Activated CD4-positive, alpha-beta T cell treated with anti-CD3 and anti-CD28 coated beads for 4 hours (primary cell): Measurements from ENCODE around the gene SMOC1.

ENCODE experiments used
- DNase-seq, 2 donors: peaks; one replicate each; pipeline ENCODE4 v3.0.0-alpha.2; 2020

SMOC1 gene, protein sequence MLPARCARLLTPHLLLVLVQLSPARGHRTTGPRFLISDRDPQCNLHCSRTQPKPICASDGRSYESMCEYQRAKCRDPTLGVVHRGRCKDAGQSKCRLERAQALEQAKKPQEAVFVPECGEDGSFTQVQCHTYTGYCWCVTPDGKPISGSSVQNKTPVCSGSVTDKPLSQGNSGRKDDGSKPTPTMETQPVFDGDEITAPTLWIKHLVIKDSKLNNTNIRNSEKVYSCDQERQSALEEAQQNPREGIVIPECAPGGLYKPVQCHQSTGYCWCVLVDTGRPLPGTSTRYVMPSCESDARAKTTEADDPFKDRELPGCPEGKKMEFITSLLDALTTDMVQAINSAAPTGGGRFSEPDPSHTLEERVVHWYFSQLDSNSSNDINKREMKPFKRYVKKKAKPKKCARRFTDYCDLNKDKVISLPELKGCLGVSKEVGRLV

GRCh38 chr14:69879175-69880043 is at the start of gene SMOC1:
TSS of gene SMOC1 (plus strand) at chr14:69879416. CDS start at chr14:69879679, 263 bp downstream.
- no peak for DNase-seq

GRCh38 chr14:69838881-69839416 is 40.3 kb upstream of the SMOC1 start:
- no peak for DNase-seq

- no peak for DNase-seq
Measured at GRCh38 chr14:69839661-69840060, 39.6 kb upstream of the SMOC1 start.

- DNase-seq, result no peak
Measured at GRCh38 chr14:69841656-69842055, 37.6 kb upstream of the SMOC1 start.

DNA sequence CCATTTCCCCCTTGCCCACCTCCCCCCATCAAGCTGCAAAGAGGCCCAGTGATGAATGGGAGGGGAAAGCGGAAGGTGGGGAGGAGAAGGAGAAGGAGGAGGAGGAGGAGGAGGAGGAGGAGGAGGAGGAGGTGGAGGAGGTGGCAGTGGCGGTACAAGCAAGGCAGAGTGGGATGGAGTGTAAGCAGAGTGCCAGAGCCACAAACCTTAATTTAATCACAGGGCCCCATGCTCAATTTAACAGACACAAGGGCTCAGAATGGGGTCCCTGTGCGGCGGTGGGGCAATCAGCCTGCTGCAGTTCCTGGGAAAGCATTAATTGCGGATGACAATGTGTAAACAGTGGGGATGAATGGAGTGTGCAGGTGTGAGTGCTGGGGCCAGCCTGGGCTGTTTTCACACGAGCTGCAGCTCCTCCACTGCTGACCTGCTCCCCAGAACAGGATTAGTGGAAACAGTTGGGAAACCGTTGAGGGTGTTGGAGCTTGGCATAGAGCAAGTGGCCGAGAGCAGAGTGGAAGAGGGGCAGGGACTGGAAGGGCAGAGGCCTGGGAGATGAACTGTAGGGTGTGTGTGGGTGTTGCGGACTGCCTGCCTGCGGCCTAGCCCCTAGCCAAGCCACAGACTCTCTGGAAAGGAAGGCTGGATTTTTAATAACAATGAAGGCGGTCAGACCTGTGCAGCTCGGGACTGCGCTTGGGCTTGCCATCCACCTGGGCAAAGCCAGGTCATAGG is 36.4 kb upstream of the SMOC1 start:
- DNase-seq, result no peak

DNA sequence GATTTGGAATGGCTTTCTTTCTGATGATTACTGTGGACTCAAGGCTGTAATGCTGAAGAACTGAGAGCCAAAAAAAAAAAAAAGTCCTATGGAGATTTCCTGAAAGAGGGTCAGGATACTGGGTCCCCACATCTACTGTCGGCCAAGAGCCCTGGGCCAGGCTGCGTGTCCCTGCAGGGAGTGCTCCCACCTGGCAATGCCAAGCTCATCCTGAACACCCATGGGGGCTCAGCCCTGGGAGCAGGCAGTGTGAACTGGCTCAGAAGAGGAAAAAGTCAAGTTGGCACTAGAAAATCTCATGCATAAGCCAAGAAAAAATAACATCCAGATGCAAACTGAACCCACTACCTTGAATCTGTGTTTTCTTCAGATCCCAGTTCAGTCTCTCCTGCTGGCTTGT is 35.0 kb upstream of the SMOC1 start:
- no peak for DNase-seq

- DNase-seq, result no peak
Measured at GRCh38 chr14:69845050-69845581, 34.1 kb upstream of the SMOC1 start.

DNA sequence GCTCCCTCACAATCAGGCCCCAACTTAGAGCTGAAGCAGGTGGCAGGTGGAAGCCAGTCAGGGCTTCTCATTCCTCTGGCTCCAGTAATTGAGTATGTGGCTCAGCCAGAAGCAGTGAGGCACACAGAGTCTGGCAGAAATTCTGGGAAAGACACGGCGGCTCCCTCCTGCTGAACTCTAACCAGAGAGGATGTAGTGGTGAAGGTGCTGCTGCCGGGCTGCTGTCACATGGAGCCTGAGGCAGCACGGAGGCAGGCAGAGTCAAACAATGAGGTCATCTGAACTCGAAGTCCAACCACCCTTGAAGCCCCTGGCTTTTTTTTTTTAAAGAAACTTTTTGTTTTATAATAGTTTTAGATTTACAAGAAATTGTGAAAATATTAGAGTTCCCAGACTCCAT is 33.4 kb upstream of the SMOC1 start:
- no peak for DNase-seq

- no peak for DNase-seq
Measured at GRCh38 chr14:69848156-69848555, 31.1 kb upstream of the SMOC1 start.

DNA sequence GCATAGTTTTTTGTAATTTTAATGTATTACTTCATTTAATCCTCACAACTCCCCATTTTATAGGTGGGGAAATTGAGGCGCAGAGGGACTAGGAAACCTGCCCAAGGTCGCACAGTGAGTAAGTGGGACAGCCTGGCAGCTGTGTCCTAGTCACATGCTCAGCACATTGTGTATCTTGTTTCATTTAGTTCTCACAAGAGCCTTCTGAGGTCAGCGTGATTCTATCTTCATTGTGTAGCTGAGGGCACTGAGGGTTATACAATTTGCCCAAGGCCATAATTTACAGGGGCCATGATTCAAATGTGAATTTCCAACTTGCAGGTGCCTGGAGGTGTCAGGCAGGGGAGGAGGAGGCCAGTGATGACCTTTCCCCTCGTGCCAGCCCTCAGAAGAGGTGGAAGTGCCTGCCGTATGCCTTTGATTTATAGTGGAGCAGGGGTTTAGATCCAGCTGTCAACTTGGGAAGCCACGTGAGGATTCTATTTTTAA is 30.3 kb upstream of the SMOC1 start:
- no peak for DNase-seq

DNA sequence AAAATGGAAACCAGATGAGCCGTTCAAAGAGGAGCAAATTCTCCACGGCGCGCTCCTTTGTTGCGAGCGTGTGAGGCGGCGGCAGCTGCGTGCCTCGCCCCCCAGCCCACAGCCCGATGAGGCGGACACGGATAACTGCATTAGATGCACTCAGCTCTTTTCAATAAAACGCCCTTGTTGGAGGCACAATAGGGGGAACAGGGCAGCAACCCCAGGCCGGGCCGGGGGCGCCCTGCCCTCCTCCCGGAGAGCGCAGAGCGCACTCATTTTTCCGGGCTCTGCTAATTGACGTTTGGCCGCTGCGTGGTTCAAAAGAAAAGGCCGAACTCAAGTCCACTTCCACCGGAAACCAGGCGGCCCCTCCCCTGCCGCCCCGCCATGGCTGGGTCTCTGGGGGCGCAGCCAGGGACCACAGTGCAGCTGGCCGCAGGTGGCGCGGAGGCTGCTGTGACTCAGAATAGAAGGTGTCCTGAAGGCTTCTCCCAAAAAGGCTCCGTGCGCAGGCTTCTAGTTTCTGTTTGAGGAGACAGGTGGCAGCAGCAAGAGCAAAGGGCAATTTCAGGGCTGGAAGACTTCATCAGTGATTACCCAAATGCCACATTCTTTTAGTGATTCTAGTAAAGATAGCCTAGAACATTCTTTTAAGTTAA is 29.0 kb upstream of the SMOC1 start:
- DNase-seq, result no peak

DNA sequence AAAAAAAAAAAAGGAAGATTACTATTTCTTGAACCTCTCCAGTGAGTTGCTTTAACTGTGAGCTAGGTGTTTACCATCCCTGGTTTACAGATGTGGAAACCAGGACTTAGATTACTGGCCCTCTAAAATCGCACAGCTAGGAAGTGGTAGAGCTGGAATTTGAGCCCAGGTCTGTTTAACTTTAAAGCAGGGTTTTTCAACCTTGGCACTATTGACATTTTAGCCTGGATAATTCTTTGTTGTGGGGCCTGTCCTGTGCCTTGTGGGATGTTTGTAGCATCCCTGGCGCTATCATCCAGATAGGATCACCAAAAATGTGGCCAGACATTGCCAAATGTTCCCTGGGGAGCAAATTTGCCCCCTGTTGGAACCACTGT is 28.5 kb upstream of the SMOC1 start:
- DNase-seq, result no peak

DNA sequence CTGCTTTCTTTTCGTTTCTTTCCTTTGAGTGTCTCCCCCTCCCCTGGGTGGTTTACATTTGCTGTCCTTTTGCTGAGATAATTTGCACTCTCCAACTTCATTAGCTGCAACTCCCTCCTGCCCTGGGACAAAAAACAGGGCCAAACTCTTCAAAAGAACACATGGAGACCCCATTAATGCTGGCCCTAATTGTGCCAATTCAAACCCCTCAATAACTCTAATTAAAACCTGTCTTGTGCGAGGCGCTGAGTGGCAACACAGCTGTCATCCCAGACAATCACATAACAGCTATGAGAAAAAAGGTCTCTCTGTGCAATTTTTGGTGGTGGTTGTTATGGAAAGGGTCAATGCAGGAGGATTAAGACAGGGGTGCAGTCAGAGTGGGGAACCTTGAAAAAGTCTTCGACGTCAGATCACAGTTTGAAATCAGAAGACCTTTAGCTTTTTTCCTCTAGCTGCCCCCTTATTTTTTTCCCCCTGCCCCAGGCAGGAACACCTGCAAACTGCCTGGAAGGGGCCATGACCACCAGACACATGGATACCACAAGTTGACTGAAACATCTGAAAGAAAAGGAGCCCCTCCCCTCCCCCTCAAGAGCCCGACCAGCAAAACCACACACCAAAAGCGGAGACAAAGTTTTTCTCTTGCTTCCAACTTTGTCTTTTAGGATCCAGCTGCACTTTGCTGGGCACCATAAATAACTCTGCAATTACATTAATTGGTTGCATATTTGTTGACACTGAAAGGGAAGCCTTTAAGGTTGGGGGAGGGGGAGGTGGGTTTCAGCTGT is 26.5 kb upstream of the SMOC1 start:
- DNase-seq, result no peak

- no peak for DNase-seq
Measured at GRCh38 chr14:69853774-69854173, 25.4 kb upstream of the SMOC1 start.

GRCh38 chr14:69854598-69854997 is 24.6 kb upstream of the SMOC1 start:
- no peak for DNase-seq

- DNase-seq, result no peak
Measured at GRCh38 chr14:69855180-69855832, 23.9 kb upstream of the SMOC1 start.

DNA sequence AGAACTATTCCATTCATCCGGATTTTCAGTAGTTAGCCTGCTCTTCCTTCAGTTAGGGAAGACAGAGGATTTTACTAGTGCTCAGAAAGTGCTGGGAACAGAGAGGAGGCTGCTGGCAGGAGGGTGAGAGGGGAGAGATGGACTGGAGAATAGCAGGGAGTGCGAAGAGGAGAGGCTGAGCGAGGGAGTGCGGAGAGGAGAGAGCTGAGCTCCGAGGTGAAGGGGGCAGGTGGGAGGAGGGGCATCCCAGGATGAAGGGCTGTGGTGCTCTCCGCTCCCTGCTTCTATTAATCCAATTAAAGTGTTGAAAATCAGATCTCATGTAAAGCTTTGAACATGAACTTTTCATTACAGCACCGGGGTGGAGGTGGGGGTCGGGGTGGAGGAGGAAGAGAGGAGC is 20.4 kb upstream of the SMOC1 start:
- no peak for DNase-seq

GRCh38 chr14:69859591-69859990 is 19.6 kb upstream of the SMOC1 start:
- no peak for DNase-seq

- no peak for DNase-seq
Measured at GRCh38 chr14:69860221-69860620, 19.0 kb upstream of the SMOC1 start.

DNA sequence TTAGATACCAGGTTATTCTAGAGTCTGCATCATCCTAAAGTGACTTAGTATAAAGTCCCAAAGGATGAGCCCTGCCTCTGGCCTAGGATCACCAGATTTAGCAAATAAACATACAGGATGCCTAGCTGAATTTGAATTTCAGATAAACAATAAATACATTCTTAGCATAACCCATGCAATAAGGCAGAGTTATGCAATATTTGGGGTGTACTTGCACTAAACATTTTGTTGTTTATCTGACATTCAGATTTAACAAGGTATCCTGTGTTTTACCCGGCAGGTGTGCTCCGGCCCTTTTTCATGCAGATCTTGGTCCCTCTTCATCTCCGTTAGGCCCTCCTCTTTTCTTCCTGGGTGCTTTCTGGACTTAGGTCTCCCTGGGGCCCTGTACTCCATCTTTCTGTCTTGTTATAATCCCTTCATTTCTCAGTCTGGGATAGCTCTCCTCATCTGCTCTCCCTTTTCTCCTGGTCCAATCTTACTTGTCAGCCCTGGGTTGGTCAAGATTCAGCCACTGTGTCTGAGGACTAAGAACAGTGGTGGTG is 18.1 kb upstream of the SMOC1 start:
- no peak for DNase-seq
